EL (cell line): Measurements from ENCODE around the gene C11orf97.
A peak's percentile ranks its signal among the peaks of the same experiment; 100 is the strongest.
"Not testable (repeated sequence)": the region's sequence is repeated elsewhere in the genome, so short reads cannot be mapped to it uniquely, and the experiment has no call there.

ENCODE experiments used
- DNase-seq: peaks from one replicate; pipeline ENCODE4 v3.0.0-alpha.2; 2016

The C11orf97 gene

DNA sequence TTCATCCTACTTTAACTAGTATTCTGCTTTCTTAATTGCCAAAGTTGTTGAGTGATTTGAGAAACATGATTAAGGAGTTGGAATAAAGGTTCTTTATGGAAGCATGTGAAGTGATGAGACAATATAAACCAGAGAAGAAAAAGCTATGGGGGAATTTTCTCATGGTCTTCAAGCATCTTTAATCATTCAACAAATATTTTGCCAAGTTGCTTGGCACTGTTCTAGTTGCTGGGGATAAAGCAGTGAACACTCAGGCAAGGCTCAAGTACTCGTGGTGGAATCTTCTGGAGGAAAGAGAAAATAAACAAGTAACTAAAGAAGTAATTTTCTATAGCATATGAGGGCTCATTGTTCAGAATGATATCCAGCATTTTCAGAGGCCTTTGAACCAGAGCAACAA lies 45.7 kb downstream of the C11orf97 start:
- peak; percentile 38 for DNase-seq

GRCh38 chr11:94558468-94558867 lies 46.2 kb downstream of the C11orf97 start:
- no peak for DNase-seq

GRCh38 chr11:94558932-94559331 lies 46.7 kb downstream of the C11orf97 start:
- no peak for DNase-seq

- no peak for DNase-seq
Measured at GRCh38 chr11:94559361-94559760, 47.1 kb downstream of the C11orf97 start.

GRCh38 chr11:94560834-94561233 lies 48.6 kb downstream of the C11orf97 start:
- no peak for DNase-seq

DNA sequence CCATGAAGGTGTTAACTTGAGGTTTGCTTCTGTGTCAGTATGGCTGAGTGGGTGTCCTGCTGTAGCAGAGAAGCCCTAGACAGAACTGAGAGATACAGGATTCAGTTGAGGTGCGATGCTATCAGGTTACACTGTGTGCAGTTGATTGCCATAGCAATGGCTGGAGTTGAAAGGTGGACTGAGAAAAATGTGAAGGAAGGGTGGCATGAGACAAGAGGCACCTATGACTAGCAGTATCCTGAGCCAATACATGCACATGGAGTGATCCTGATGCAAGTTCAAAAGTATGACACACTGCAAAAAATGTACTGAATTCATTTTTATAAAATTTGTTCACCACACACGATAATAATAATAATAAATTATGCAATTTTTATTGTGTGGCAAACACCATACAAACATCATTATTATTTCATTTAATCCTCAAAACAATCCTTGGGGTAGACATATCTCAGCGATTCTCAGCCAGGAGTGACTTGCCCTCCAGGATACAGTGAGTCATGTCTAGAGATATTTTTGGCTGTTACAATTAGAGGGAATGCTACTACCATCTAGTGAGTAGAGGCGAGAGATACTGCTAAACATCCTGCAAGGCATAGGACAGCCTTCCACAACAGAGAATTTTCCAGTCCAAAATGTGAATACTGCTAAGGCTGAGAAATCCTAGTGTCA lies 51.1 kb downstream of the C11orf97 start:
- peak; percentile 71 for DNase-seq

- no peak for DNase-seq
Measured at GRCh38 chr11:94563848-94564467, 51.7 kb downstream of the C11orf97 start.

- no peak for DNase-seq
Measured at GRCh38 chr11:94567181-94567670, 55.0 kb downstream of the C11orf97 start, which contains the start of gene PIWIL4. PIWIL4 (plus strand) TSS chr11:94567368; CDS start chr11:94567519, 151 bp downstream.

- DNase-seq: no peak
Measured at GRCh38 chr11:94568200-94568599, 55.9 kb downstream of the C11orf97 start.

DNA sequence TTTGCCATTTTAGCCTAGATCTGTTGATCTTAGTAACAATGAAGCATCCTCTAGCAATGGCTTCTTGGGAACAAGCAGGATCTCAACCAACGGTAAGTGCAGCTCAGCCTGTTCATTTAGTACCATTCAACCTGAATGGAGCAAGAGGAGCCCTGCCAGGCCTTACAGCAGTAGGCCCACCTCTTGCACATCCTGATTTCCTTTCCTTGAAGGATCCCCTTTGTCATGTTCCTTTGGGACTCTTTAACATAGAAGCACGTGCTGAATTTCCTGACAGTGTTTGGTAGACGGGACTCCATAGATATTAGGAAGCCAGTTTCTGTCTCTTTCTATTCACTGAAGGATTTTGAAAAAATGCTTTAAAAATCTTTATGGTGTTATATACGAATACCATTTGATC lies 56.5 kb downstream of the C11orf97 start:
- no peak for DNase-seq

DNA sequence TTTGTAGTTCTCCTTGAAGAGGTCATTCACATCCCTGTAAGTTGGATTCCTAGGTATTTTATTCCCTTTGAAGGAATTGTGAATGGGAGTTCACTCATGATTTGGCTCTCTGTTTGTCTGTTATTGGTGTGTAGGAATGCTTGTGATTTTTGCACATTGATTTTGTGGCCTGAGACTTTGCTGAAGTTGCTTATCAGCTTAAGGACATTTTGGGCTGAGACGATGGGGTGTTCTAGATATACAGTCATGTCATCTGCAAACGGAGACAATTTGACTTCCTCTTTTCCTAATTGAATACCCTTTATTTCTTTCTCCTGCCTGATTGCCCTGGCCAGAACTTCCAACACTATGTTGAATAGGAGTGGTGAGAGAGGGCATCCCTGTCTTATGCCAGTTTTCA lies 60.7 kb downstream of the C11orf97 start:
- not testable (repeated sequence) for DNase-seq

GRCh38 chr11:94574193-94574961 lies 62.1 kb downstream of the C11orf97 start:
- peak; percentile 74 for DNase-seq

- no peak for DNase-seq
Measured at GRCh38 chr11:94576306-94576705, 64.0 kb downstream of the C11orf97 start.

- DNase-seq: no peak
Measured at GRCh38 chr11:94577841-94578240, 65.6 kb downstream of the C11orf97 start.
